WTC11 (cell line): ENCODE measurements around the gene GRIK2. TPM values are rescaled to one million over a fixed set of nuclear protein-coding genes. Genes with fewer than 3 reads are reported as not detected.
A peak's percentile ranks its signal among the peaks of the same experiment; 100 is the strongest.

Experiments
- ATAC-seq: fragments of 200-7000 bp; cut with Tn5 transposase; 2 replicates; pipeline ENCODE4 v1.10.0; 2021; ENCODE audit warnings: mild to moderate bottlenecking, moderate library complexity
- CTCF ChIA-PET: fragments of 300-600 bp; sonication (Branson Sonifier 250); formaldehyde crosslinking; loops from one replicate; lab custom pipeline; 2021; ENCODE audit warnings: antibody characterized with exemption; lab: Charles Lee
- POLR2A ChIA-PET: fragments of 350-600 bp; sonication (Branson Sonifier 250); formaldehyde crosslinking; loops from one replicate; lab custom pipeline; 2021; ENCODE audit warnings: antibody characterized with exemption; lab: Charles Lee
- DNase-seq: peaks from one replicate; pipeline ENCODE4 v3.0.0; 2021; ENCODE audit warnings: low spot score
- H3K27ac Mint-ChIP-seq: 2 replicates; pipeline ENCODE4 v1.8.0; 2021; ENCODE audit warnings: mixed read lengths
- H3K27me3 Mint-ChIP-seq: 2 replicates; pipeline ENCODE4 v1.8.0; 2021; ENCODE audit warnings: low read depth, mild to moderate bottlenecking, moderate library complexity, mixed read lengths
- H3K36me3 Mint-ChIP-seq: 2 replicates; pipeline ENCODE4 v1.8.0; 2021; ENCODE audit warnings: mixed read lengths
- H3K4me1 Mint-ChIP-seq: 2 replicates; pipeline ENCODE4 v1.8.0; 2022; ENCODE audit warnings: mixed read lengths
- H3K4me3 Mint-ChIP-seq: 2 replicates; pipeline ENCODE4 v1.8.0; 2021; ENCODE audit warnings: mild to moderate bottlenecking, moderate library complexity, mixed read lengths
- H3K9me3 Mint-ChIP-seq: 2 replicates; pipeline ENCODE4 v1.8.0; 2021; ENCODE audit warnings: mixed read lengths
- ATF1 ChIP-seq: sonication (generic); formaldehyde crosslinking; IDR thresholded peaks from 2 replicates; pipeline ENCODE4 v1.8.1; 2023; ENCODE audit warnings: mild to moderate bottlenecking, moderate library complexity, missing genetic modification reagents
- CBFB ChIP-seq: sonication (generic); formaldehyde crosslinking; IDR thresholded peaks from 2 replicates; pipeline ENCODE4 v1.8.1; 2022; ENCODE audit warnings: mild to moderate bottlenecking, low read depth, missing genetic modification reagents
- CDX4 ChIP-seq: fragments of 250-450 bp; sonication (Bioruptor Pico); IDR thresholded peaks from 2 replicates; pipeline ENCODE4 v1.9.0; 2021; ENCODE audit warnings: moderate library complexity, mild to moderate bottlenecking, inconsistent platforms, borderline replicate concordance
- ELF4 ChIP-seq: sonication (generic); formaldehyde crosslinking; IDR thresholded peaks from 2 replicates; pipeline ENCODE4 v1.8.1; 2022; ENCODE audit warnings: low read depth, mild to moderate bottlenecking, moderate library complexity, missing genetic modification reagents
- EMX1 ChIP-seq: fragments of 250-450 bp; sonication (Bioruptor Pico); IDR thresholded peaks from 2 replicates; pipeline ENCODE4 v1.8.0; 2021; ENCODE audit warnings: mild to moderate bottlenecking
- ESRRA ChIP-seq: sonication (generic); formaldehyde crosslinking; IDR thresholded peaks from 2 replicates; pipeline ENCODE4 v1.8.1; 2022; ENCODE audit warnings: mild to moderate bottlenecking, missing genetic modification reagents, borderline replicate concordance
- FOXJ3 ChIP-seq: sonication (generic); formaldehyde crosslinking; IDR thresholded peaks from 2 replicates; pipeline ENCODE4 v1.9.0; 2021; ENCODE audit warnings: missing genetic modification reagents, mild to moderate bottlenecking, borderline replicate concordance
- JAZF1 ChIP-seq: fragments of 250-450 bp; sonication (Bioruptor Pico); IDR thresholded peaks from 2 replicates; pipeline ENCODE4 v1.9.0; 2021; ENCODE audit warnings: moderate library complexity, mild to moderate bottlenecking, inconsistent platforms
- KAT7 ChIP-seq: sonication (generic); formaldehyde crosslinking; IDR thresholded peaks from 2 replicates; pipeline ENCODE4 v1.8.1; 2023; ENCODE audit warnings: missing genetic modification reagents, mild to moderate bottlenecking, borderline replicate concordance
- MXD4 ChIP-seq: fragments of 250-450 bp; sonication (Bioruptor Pico); IDR thresholded peaks from 2 replicates; pipeline ENCODE4 v1.8.0; 2021; ENCODE audit warnings: mild to moderate bottlenecking, moderate library complexity, borderline replicate concordance
- NFATC4 ChIP-seq: fragments of 250-450 bp; sonication (Bioruptor Pico); IDR thresholded peaks from 2 replicates; pipeline ENCODE4 v1.9.0; 2021; ENCODE audit warnings: mild to moderate bottlenecking
- NFE2L1 ChIP-seq: sonication (generic); formaldehyde crosslinking; IDR thresholded peaks from 2 replicates; pipeline ENCODE4 v1.8.1; 2023; ENCODE audit warnings: missing genetic modification reagents
- NR1H2 ChIP-seq: sonication (generic); formaldehyde crosslinking; IDR thresholded peaks from 2 replicates; pipeline ENCODE4 v1.9.0; 2021; ENCODE audit warnings: mild to moderate bottlenecking, moderate library complexity, missing genetic modification reagents
- TEAD4 ChIP-seq: sonication (generic); formaldehyde crosslinking; IDR thresholded peaks from 2 replicates; pipeline ENCODE4 v1.8.0; 2022; ENCODE audit warnings: mild to moderate bottlenecking, missing genetic modification reagents
- TP53 ChIP-seq: sonication (generic); formaldehyde crosslinking; IDR thresholded peaks from 2 replicates; pipeline ENCODE4 v1.8.1; 2023; ENCODE audit warnings: mild to moderate bottlenecking, missing genetic modification reagents
- USF2 ChIP-seq: sonication (generic); formaldehyde crosslinking; IDR thresholded peaks from 2 replicates; pipeline ENCODE4 v1.8.1; 2023; ENCODE audit warnings: mild to moderate bottlenecking, missing genetic modification reagents, moderate library complexity
- ZBTB21 ChIP-seq: sonication (generic); formaldehyde crosslinking; IDR thresholded peaks from 2 replicates; pipeline ENCODE4 v1.8.1; 2023; ENCODE audit warnings: mild to moderate bottlenecking, missing genetic modification reagents, borderline replicate concordance
- ZMAT4 ChIP-seq: fragments of 250-450 bp; sonication (Bioruptor Pico); IDR thresholded peaks from 2 replicates; pipeline ENCODE4 v1.9.0; 2021; ENCODE audit warnings: mild to moderate bottlenecking
- ZNF232 ChIP-seq: sonication (generic); formaldehyde crosslinking; IDR thresholded peaks from 2 replicates; pipeline ENCODE4 v1.8.0; 2022; ENCODE audit warnings: mild to moderate bottlenecking, missing genetic modification reagents
- ZNF263 ChIP-seq: sonication (generic); formaldehyde crosslinking; IDR thresholded peaks from 2 replicates; pipeline ENCODE4 v1.8.1; 2022; ENCODE audit warnings: low read depth, mild to moderate bottlenecking, moderate library complexity, missing genetic modification reagents
- ZNF425 ChIP-seq: fragments of 250-450 bp; sonication (Bioruptor Pico); conservative IDR thresholded peaks from 2 replicates; pipeline ENCODE4 v1.9.0; 2021; ENCODE audit warnings: mild to moderate bottlenecking
- ZNF532 ChIP-seq: fragments of 250-450 bp; sonication (Bioruptor Pico); IDR thresholded peaks from 2 replicates; pipeline ENCODE4 v1.9.0; 2021; ENCODE audit warnings: mild to moderate bottlenecking, borderline replicate concordance
- ZNF671 ChIP-seq: fragments of 250-450 bp; sonication (Bioruptor Pico); IDR thresholded peaks from 2 replicates; pipeline ENCODE4 v1.8.0; 2021; ENCODE audit warnings: mild to moderate bottlenecking
- total RNA-seq: library from RNA; stranded (reverse); gene quantifications from 3 replicates; pipeline ENCODE4 v1.2.3, GENCODE V29; 2021
- TF ChIP-seq, protein P1 (sequence below): sonication (generic); formaldehyde crosslinking; IDR thresholded peaks from 2 replicates; pipeline ENCODE4 v1.8.1; 2023; ENCODE audit warnings: mild to moderate bottlenecking, missing genetic modification reagents

The GRIK2 gene
- total RNA-seq, 1 experiment from 2014 or later = 2.7 TPM

DNA sequence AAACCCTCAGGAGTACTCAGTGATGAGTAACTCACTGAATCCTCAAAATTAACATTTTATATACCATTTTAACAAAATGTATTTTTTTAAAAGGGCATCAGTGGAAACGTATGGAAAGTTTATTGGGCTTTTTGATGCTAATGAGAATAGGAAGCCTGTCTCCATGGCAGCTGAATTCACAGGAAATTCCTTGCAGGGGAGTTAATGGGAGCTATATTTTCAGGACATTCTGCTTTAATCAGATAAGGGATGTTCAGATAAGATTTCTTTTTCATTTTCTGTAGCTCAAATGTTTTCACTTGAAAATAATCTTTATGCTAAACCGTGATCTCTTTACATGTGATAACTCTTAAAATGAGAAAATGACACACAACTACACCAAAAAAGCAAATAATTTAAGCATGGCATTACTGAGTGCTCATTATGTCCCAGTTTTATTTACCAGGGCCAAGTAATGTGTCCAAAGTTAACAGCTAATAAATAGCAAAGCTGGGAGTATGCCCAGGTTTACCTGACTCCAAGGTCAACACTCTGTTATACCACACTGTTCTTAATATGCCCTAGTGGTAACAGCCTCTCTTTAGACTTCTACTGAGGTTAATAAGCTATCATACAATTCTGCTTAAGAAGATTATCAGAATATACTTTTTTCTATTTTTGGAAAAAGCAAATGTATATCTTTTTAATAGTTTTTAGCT lies 348.1 kb downstream of the GRIK2 start:
- H3K27me3 Mint-ChIP-seq = no peaks in the 10 kb centered on the region
- POLR2A ChIA-PET = no interaction called here
- peaks cover 21% of the 10 kb centered on the region for H3K9me3 Mint-ChIP-seq
- H3K36me3 Mint-ChIP-seq = peaks cover 18% of the 10 kb centered on the region
- H3K4me1 Mint-ChIP-seq = peaks cover 34% of the 10 kb centered on the region
- ATAC-seq = peak; percentile 56
- no peak for TF ChIP-seq FOXJ3
- no peak for TF ChIP-seq NFE2L1 (CRISPR knock-in tag)
- TF ChIP-seq ELF4 (CRISPR knock-in tag) = no peak
- TF ChIP-seq JAZF1 (CRISPR knock-in tag) = no peak
- TF ChIP-seq MXD4 = no peak
- no peak for TF ChIP-seq CBFB (CRISPR knock-in tag)
- no peak for TF ChIP-seq USF2
- no peak for TF ChIP-seq TP53 (CRISPR knock-in tag)
- TF ChIP-seq ZNF425 (CRISPR knock-in tag) = no peak
- TF ChIP-seq, protein P1, sequence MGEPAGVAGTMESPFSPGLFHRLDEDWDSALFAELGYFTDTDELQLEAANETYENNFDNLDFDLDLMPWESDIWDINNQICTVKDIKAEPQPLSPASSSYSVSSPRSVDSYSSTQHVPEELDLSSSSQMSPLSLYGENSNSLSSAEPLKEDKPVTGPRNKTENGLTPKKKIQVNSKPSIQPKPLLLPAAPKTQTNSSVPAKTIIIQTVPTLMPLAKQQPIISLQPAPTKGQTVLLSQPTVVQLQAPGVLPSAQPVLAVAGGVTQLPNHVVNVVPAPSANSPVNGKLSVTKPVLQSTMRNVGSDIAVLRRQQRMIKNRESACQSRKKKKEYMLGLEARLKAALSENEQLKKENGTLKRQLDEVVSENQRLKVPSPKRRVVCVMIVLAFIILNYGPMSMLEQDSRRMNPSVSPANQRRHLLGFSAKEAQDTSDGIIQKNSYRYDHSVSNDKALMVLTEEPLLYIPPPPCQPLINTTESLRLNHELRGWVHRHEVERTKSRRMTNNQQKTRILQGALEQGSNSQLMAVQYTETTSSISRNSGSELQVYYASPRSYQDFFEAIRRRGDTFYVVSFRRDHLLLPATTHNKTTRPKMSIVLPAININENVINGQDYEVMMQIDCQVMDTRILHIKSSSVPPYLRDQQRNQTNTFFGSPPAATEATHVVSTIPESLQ (CRISPR knock-in tag) = no peak
- TF ChIP-seq ZBTB21 (CRISPR knock-in tag) = no peak
- TF ChIP-seq NFATC4 (CRISPR knock-in tag) = no peak
- CTCF ChIA-PET = no interaction called here
- H3K4me3 Mint-ChIP-seq = no peak overlapping the region
- H3K27ac Mint-ChIP-seq = peak overlapping the region; percentile 73; the same call in 1 of the 2 replicates
- DNase-seq = no peak

DNA sequence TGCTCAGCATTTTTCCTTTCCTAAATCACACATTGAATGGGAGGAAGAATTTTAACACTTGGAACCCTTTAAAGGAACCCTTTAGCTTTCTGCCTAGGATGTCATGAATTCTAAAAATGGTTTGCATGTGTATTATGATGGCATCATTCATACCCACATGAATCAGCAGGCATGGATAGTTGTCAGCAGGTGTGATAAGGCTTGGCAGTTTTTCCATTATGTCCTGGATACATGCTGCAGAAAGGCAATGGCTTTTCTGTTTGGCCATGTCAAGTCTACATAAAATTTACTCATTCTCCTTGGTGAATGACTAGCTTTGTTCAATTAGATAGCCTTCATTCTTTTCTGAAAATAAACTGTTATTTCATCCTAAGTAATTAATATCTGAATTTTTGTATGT lies 353.7 kb downstream of the GRIK2 start:
- ATAC-seq (no peak), DNase-seq (no peak)
- Mint-ChIP-seq H3K27me3 (no peaks in the 10 kb centered on the region), H3K9me3 (0 out of 2 replicates have a peak, but pooled peaks cover 4% of the 10 kb centered on the region), H3K36me3 (no peaks in the 10 kb centered on the region), H3K4me1 (peaks cover 11% of the 10 kb centered on the region), H3K4me3 (no peak overlapping the region), H3K27ac (no peak overlapping the region)
- POLR2A ChIA-PET = interaction anchor here (1.0 kb wide), 1 partner anchor 21 kb away, joined by 3 read pairs; no protein-coding TSS in a partner anchor
- TF ChIP-seq MXD4 = no peak
- no peak for TF ChIP-seq ZNF232
- TF ChIP-seq ATF1 (CRISPR knock-in tag) = no peak
- no peak for TF ChIP-seq NR1H2 (CRISPR knock-in tag)
- no peak for TF ChIP-seq ZNF263 (CRISPR knock-in tag)
- TF ChIP-seq ESRRA = no peak
- no peak for TF ChIP-seq ZNF671 (CRISPR knock-in tag)
- no peak for TF ChIP-seq EMX1
- no peak for TF ChIP-seq CDX4 (CRISPR knock-in tag)
- TF ChIP-seq ZMAT4 = no peak
- TF ChIP-seq KAT7 (CRISPR knock-in tag) = no peak
- TF ChIP-seq ZNF532 (CRISPR knock-in tag) = no peak
- no peak for TF ChIP-seq TP53 (CRISPR knock-in tag)
- no peak for TF ChIP-seq TEAD4
- no peak for TF ChIP-seq FOXJ3
- CTCF ChIA-PET = no interaction called here
